Measurements from ENCODE around the gene SH3BP2. TPM values are rescaled to one million over a fixed set of nuclear protein-coding genes. Genes with fewer than 3 reads are reported as not detected.
A peak's percentile ranks its signal among the peaks of the same experiment; 100 is the strongest.

SH3BP2 gene
- total and polyA plus RNA-seq, 12 donors: 10.4 to 47.7 (median 16.4) TPM

- Histone ChIP-seq H3K9me3 (no peaks in the 10 kb centered on the region), H3K36me3 (peaks cover 0 to 38% (median 14%) of the 10 kb centered on the region in 9 donors), H3K27ac (peak overlapping the region in 6 of 10 donors; percentile 14 to 62 (median 42)), H3K4me1 (peaks cover 2 to 55% (median 33%) of the 10 kb centered on the region in 9 donors), H3K4me3 (no peak overlapping the region), H3K27me3 (no peaks in the 10 kb centered on the region)
- no peak for DNase-seq
- TF ChIP-seq CTCF (IDR thresholded peaks at IDR 0.05): no peak
- 55 to 60% methylated on average over 19 of the region's 19 CpGs for WGBS, 2 donors
- intact Hi-C loops (cut with DNase I): loop anchor here in 3 of 10 donors (10.0 kb wide), 3 partner anchors 184 to 294 kb away; no protein-coding TSS in a partner anchor
- peak in 5 of 8 donors; percentile 5 to 61 (median 30) for ATAC-seq
Observed at GRCh38 chr4:2750719-2751605, 41.9 kb upstream of the SH3BP2 start.

- Histone ChIP-seq H3K9me3 (no peaks in the 10 kb centered on the region), H3K36me3 (peaks cover 0 to 21% (median 0%) of the 10 kb centered on the region in 9 donors), H3K4me3 (no peak overlapping the region), H3K27ac (peak overlapping the region in 3 of 10 donors; percentile 3 to 40 (median 23)), H3K4me1 (peaks cover 2 to 47% (median 22%) of the 10 kb centered on the region in 9 donors), H3K27me3 (no peaks in the 10 kb centered on the region)
- 67 to 70% methylated on average over 4 of the region's 4 CpGs for WGBS, 2 donors
- intact Hi-C loops (cut with DNase I): loop anchor here in 3 of 10 donors (10.0 kb wide), 3 partner anchors 181 to 291 kb away; no protein-coding TSS in a partner anchor
- no peak for TF ChIP-seq CTCF (IDR thresholded peaks at IDR 0.05)
- DNase-seq: no peak
- ATAC-seq: no peak
Observed at GRCh38 chr4:2753436-2753835, 39.4 kb upstream of the SH3BP2 start.

GRCh38 chr4:2754848-2755819 is 37.8 kb upstream of the SH3BP2 start:
- TF ChIP-seq CTCF (IDR thresholded peaks at IDR 0.05): no peak
- Histone ChIP-seq H3K36me3 (peaks cover 0 to 17% (median 0%) of the 10 kb centered on the region in 9 donors), H3K27ac (peak overlapping the region in 9 of 10 donors; percentile 76 to 98 (median 91)), H3K9me3 (no peaks in the 10 kb centered on the region), H3K4me1 (peaks cover 2 to 44% (median 22%) of the 10 kb centered on the region in 9 donors), H3K27me3 (no peaks in the 10 kb centered on the region), H3K4me3 (peak overlapping the region; percentile 72 to 99 (median 88))
- intact Hi-C loops (cut with DNase I): loop anchor here in 5 of 10 donors (5.0 to 10.0 kb wide), 5 partner anchors 180 to 290 kb away; partner anchors contain the start of genes GRK4 (in 1 of the 5) and NOP14 (in 1 of the 5)
- 61% methylated on average over 23 of the region's 23 CpGs for WGBS, 2 donors
- DNase-seq (no peak), ATAC-seq (peak in 3 of 8 donors; percentile 1 to 16 (median 2))

Data from heart right ventricle (tissue), 16 donors.